Measurements from ENCODE around the gene CELA2B.

Gene CELA2B

GRCh38 chr1:15526490-15527339 is 50.8 kb downstream of the CELA2B start, which contains the start of gene DNAJC16:
DNAJC16 (plus strand) TSS chr1:15526848; CDS start chr1:15529106, 2,258 bp downstream.
- DNase-seq: peak; percentile 99

- no peak for DNase-seq
These were observed 55.1 kb downstream of the CELA2B start for GRCh38 chr1:15531003-15531402.

DNA sequence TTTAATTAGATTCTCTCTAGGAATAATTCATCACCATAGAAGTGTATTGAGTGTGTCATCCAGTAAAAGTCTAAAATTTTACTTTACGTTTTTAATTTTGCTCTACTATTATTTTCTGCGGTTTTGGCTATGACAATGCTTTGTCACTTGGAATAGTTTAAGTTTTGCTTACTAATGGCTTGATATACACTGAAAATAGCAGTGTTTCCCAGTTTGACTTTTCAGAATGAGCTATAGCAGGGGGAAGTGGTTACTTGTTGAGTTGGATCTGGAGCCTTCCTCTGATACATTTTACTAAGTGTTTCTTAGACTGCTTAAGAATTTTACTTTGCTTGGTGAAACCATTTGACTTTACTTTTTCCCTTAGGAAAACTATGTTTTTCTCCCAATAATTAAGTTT is 55.8 kb downstream of the CELA2B start:
- DNase-seq: no peak

- DNase-seq: no peak
These were observed 62.9 kb downstream of the CELA2B start for GRCh38 chr1:15538771-15539170.

GRCh38 chr1:15540186-15540585 is 64.3 kb downstream of the CELA2B start:
- DNase-seq: no peak
